K562 (cell line): ENCODE measurements around the gene OST4. TPM values are rescaled to one million over a fixed set of nuclear protein-coding genes. Genes with fewer than 3 reads are reported as not detected.

Experiments
- ATAC-seq: fragments of 200-7000 bp; cut with Tn5 transposase; 3 replicates; pipeline ENCODE4 v1.9.1; 2020; ENCODE audit warnings: moderate library complexity
- BruUV-seq: library from RNA; stranded (reverse); fragments of 400-500 nt; replicated peaks from 2 replicates; lab custom pipeline; 2021; lab: Mats Ljungman, UMichigan
- CTCF ChIA-PET: fragments of 300-600 bp; formaldehyde crosslinking; extraction: SDS; loops from one replicate; lab custom pipeline; 2021; ENCODE audit warnings: low intra/inter-chr PET ratio; lab: Yijun Ruan, JAX
- POLR2A ChIA-PET: fragments of 300-600, 350-650 bp; sonication (Branson Sonifier 250); formaldehyde crosslinking; extraction: SDS; loops from one replicate; lab custom pipeline; 2021; ENCODE audit warnings: antibody characterized with exemption, inconsistent platforms; lab: Yijun Ruan, JAX
- DNase-seq, 4 experiments: peaks; one replicate each; pipeline versions ENCODE4 v3.0.0 to v3.0.0-alpha.2; 2011 to 2018; ENCODE audit warnings: low spot score in 3 of 4, mixed read lengths in 3 of 4; ENCODE audit errors: extremely low read depth in 1 of 4
- FAIRE-seq: peaks from 2 replicates; lab custom pipeline; 2011; peaks lifted over from hg19 to GRCh38; lab: Jason Lieb, UNC
- H2AFZ ChIP-seq: 2 replicates; pipeline ENCODE4 v1.6.0; 2011; ENCODE audit warnings: low read depth, low read length, control low read depth, inconsistent platforms
- H3K27ac ChIP-seq: fragments of 200-600 bp; 3 replicates; pipeline ENCODE4 v1.8.0; 2011; ENCODE audit warnings: low read depth, mild to moderate bottlenecking, control low read depth, inconsistent platforms, low read length, moderate library complexity, mixed read lengths; ENCODE audit errors: extremely low read depth
- H3K27me3 ChIP-seq, 2 experiments: fragments of 300-600 bp in 1 of 2; 2 replicates in 1 of 2; 3 replicates in 1 of 2; pipeline versions ENCODE4 v1.6.0 to v1.8.0; 2011; ENCODE audit warnings: inconsistent platforms in 2 of 2, low read length in 2 of 2, mild to moderate bottlenecking in 1 of 2, mixed read lengths in 1 of 2, moderate library complexity in 1 of 2; ENCODE audit not compliant: control insufficient read depth in 2 of 2, insufficient read depth in 2 of 2
- H3K36me3 ChIP-seq: fragments of 300-600 bp; 3 replicates; pipeline ENCODE4 v1.8.0; 2011; ENCODE audit warnings: mild to moderate bottlenecking, low read length, inconsistent platforms; ENCODE audit not compliant: control insufficient read depth, insufficient read depth
- H3K4me1 ChIP-seq, 2 experiments: fragments of 200-600 bp in 1 of 2; replicated peaks in 1 of 2; 2 replicates in 1 of 2; 3 replicates in 1 of 2; pipeline versions ENCODE4 v1.5.1 to v1.8.0; 2011; ENCODE audit warnings: inconsistent platforms in 2 of 2, low read length in 2 of 2, mild to moderate bottlenecking in 1 of 2, mixed read lengths in 1 of 2, moderate library complexity in 1 of 2; ENCODE audit not compliant: control insufficient read depth in 2 of 2, insufficient read depth in 2 of 2
- H3K4me2 ChIP-seq: 2 replicates; pipeline ENCODE4 v1.6.1; 2011; ENCODE audit warnings: low read length, control low read depth, inconsistent platforms, mixed read lengths; ENCODE audit not compliant: insufficient read depth
- H3K4me3 ChIP-seq: fragments of 200-600 bp; sonication (generic), shearing (Covaris generic); 2 replicates; pipeline ENCODE4 v1.5.1; 2016; ENCODE audit warnings: control low read depth, inconsistent platforms
- H3K79me2 ChIP-seq: fragments of 200-600 bp; 3 replicates; pipeline ENCODE4 v1.8.0; 2011; ENCODE audit warnings: low read length, inconsistent platforms; ENCODE audit not compliant: control insufficient read depth, insufficient read depth
- H3K9ac ChIP-seq, 2 experiments: 2 replicates each; pipeline versions ENCODE4 v1.6.0 to v1.6.1; 2011; ENCODE audit warnings: low read depth in 2 of 2, low read length in 2 of 2, control low read depth in 1 of 2, inconsistent platforms in 1 of 2, mild to moderate bottlenecking in 1 of 2, mixed read lengths in 1 of 2; ENCODE audit not compliant: insufficient read depth in 1 of 2
- H3K9me1 ChIP-seq: one replicate; pipeline ENCODE4 v1.6.0; 2011; ENCODE audit warnings: inconsistent platforms, mild to moderate bottlenecking, low read length, moderate library complexity; ENCODE audit not compliant: control insufficient read depth, insufficient read depth
- H3K9me3 ChIP-seq: replicated peaks from 2 replicates; pipeline ENCODE4 v1.5.1; 2011; ENCODE audit warnings: low read depth, low read length, inconsistent platforms; ENCODE audit not compliant: control insufficient read depth, insufficient read depth
- H4K20me1 ChIP-seq: replicated peaks from 2 replicates; pipeline ENCODE4 v1.6.1; 2011; ENCODE audit warnings: low read length, inconsistent platforms, mixed read lengths; ENCODE audit not compliant: control insufficient read depth, insufficient read depth
- MGA ChIP-seq: fragments of 450-650 bp; IDR thresholded peaks from 2 replicates; pipeline ENCODE4 v1.6.1; 2016; ENCODE audit warnings: mild to moderate bottlenecking, moderate library complexity
- POLR2G ChIP-seq: fragments of 200-400 bp; formaldehyde crosslinking; IDR thresholded peaks from 2 replicates; pipeline ENCODE4 v1.6.1; 2017; ENCODE audit warnings: low read depth, mild to moderate bottlenecking, antibody characterized with exemption, low read length, moderate library complexity
- RBFOX2 ChIP-seq: fragments of 200-400 bp; formaldehyde crosslinking; IDR thresholded peaks from 2 replicates; pipeline ENCODE4 v1.6.1; 2017; ENCODE audit warnings: low read depth, mild to moderate bottlenecking, low read length, moderate library complexity
- RBM22 ChIP-seq: fragments of 200-400 bp; formaldehyde crosslinking; IDR thresholded peaks from 2 replicates; pipeline ENCODE4 v1.6.1; 2018; ENCODE audit warnings: low read length, low read depth; ENCODE audit not compliant: poor library complexity, severe bottlenecking
- TCF15 ChIP-seq: fragments of 250-450 bp; sonication (Bioruptor Pico); IDR thresholded peaks from 2 replicates; pipeline ENCODE4 v1.8.0; 2022; ENCODE audit warnings: moderate library complexity, mild to moderate bottlenecking, inconsistent platforms
- WGBS: fragments of 100-300 bp; shearing (Covaris generic); methylation state at CpG from one replicate; pipeline ENCODE4 v1.1.6; 2016; ENCODE audit warnings: low coverage, mixed read lengths; ENCODE audit not compliant: insufficient coverage; ENCODE audit errors: missing lambda C conversion rate; 5-methylcytosine and 5-hydroxymethylcytosine counted together
- in situ Hi-C: fragments of 300-500 bp; cut with MboI; formaldehyde crosslinking; loops from 4 replicates; pipeline ENCODE4 v1.15.0; 2018; ENCODE audit warnings: inconsistent platforms, mixed read lengths
- intact Hi-C: fragments of 100-400 bp; cut with micrococcal nuclease; formaldehyde crosslinking; loops from 2 replicates; pipeline ENCODE4 v1.14.2; 2022
- polyA plus RNA-seq, 8 experiments: library from polyadenylated mRNA; depleted of rRNA in 4 of 8; stranded (reverse) in 5 of 8; unstranded in 3 of 8; fragments of >200 nt; fragmentation: Nextera tagmentation in 2 of 8; fragmentation: Illumina TruSeq in 1 of 8; extraction: Ambion mirVana in 2 of 8; extraction: Trizol in 1 of 8; gene quantifications; 2 replicates each; pipeline versions ENCODE4 v1.2.1 to v1.2.3, GENCODE V29; 2011 to 2014; ENCODE audit warnings: inconsistent platforms in 1 of 8, missing spikeins in 1 of 8
- total RNA-seq, 7 experiments: library from RNA; depleted of rRNA in 6 of 7; stranded (reverse); fragments of >200 nt in 6 of 7; fragmentation: Illumina TruSeq in 2 of 7; extraction: Trizol in 2 of 7; gene quantifications; 2 replicates each; pipeline versions ENCODE4 v1.2.1 to v1.2.3, GENCODE V29; 2011 to 2021; ENCODE audit warnings: low replicate concordance in 1 of 7

Gene OST4
- total and polyA plus RNA-seq, 9 of the 15 experiments (the other 6 are each of a cell fraction or from before 2014, with no cell fraction given), result 186 to 1,155 (median 355) TPM

GRCh38 chr2:27039871-27040270 is 31.6 kb downstream of the OST4 start:
- DNase-seq (no peak), FAIRE-seq (no peak), ATAC-seq (no peak)
- H2AFZ ChIP-seq, result no peak overlapping the region
- WGBS, result 89% methylated on average over 7 of the region's 7 CpGs
- H4K20me1 ChIP-seq, result no peaks in the 10 kb centered on the region
- peak; percentile 51; the same call in 1 of the 2 replicates for TF ChIP-seq POLR2G
- no peak for TF ChIP-seq MGA
- TF ChIP-seq TCF15, result no peak
- TF ChIP-seq RBFOX2, result peak; percentile 59
- TF ChIP-seq RBM22, result peak; percentile 15
- no peak overlapping the region for H3K4me3 ChIP-seq
- CTCF ChIA-PET, result no interaction called here
- H3K4me1 ChIP-seq, result no peaks in the 10 kb centered on the region; a peak in 1 of 5 replicates
- POLR2A ChIA-PET, result interaction anchor here (0.6 to 1.8 kb wide), 15 partner anchors 9 to 653 kb away, joined by 3 to 8 read pairs (median 3); partner anchors contain the start of genes AGBL5 and KHK
- no peaks in the 10 kb centered on the region for H3K9me3 ChIP-seq
- H3K27ac ChIP-seq, result no peak overlapping the region
- H3K9me1 ChIP-seq, result peaks cover 9% of the 10 kb centered on the region
- no peaks in the 10 kb centered on the region for H3K27me3 ChIP-seq
- in situ Hi-C loops, result no loop called here
- intact Hi-C loops, result no loop called here
- no TSS peak for BruUV-seq
- peaks cover 88% of the 10 kb centered on the region for H3K36me3 ChIP-seq
- H3K79me2 ChIP-seq, result peaks cover 8% of the 10 kb centered on the region
- no peak overlapping the region for H3K4me2 ChIP-seq
- 0 out of 4 replicates have a peak overlapping the region, but pooled peaks of 1 of the 2 experiments have one; percentile 38 for H3K9ac ChIP-seq
